Kidney glomerular epithelial cell (primary cell): ENCODE measurements around the gene AFAP1L2.

Experiments
- DNase-seq: peaks from one replicate; lab custom pipeline; 2025; lab: John Stamatoyannopoulos, UW

Gene AFAP1L2

GRCh38 chr10:114388275-114388674 lies 16.0 kb downstream of the AFAP1L2 start:
- no peak for DNase-seq

- DNase-seq: no peak
Measured at GRCh38 chr10:114387784-114388183, 16.5 kb downstream of the AFAP1L2 start.

- DNase-seq: no peak
Measured at GRCh38 chr10:114386452-114386851, 17.9 kb downstream of the AFAP1L2 start.

- no peak for DNase-seq
Measured at GRCh38 chr10:114385557-114385956, 18.7 kb downstream of the AFAP1L2 start.

- DNase-seq: no peak
Measured at GRCh38 chr10:114384601-114385000, 19.7 kb downstream of the AFAP1L2 start.

GRCh38 chr10:114384181-114384580 lies 20.1 kb downstream of the AFAP1L2 start:
- DNase-seq: no peak

- no peak for DNase-seq
Measured at GRCh38 chr10:114380797-114381196, 23.5 kb downstream of the AFAP1L2 start.

- DNase-seq: no peak
Measured at GRCh38 chr10:114380060-114380459, 24.2 kb downstream of the AFAP1L2 start.

- no peak for DNase-seq
Measured at GRCh38 chr10:114379631-114380041, 24.7 kb downstream of the AFAP1L2 start.

- DNase-seq: no peak
Measured at GRCh38 chr10:114376523-114376922, 27.8 kb downstream of the AFAP1L2 start.

GRCh38 chr10:114375047-114375446 lies 29.3 kb downstream of the AFAP1L2 start:
- no peak for DNase-seq

GRCh38 chr10:114374053-114374791 lies 30.1 kb downstream of the AFAP1L2 start:
- DNase-seq: no peak

- no peak for DNase-seq
Measured at GRCh38 chr10:114373631-114374030, 30.7 kb downstream of the AFAP1L2 start.

GRCh38 chr10:114372995-114373394 lies 31.3 kb downstream of the AFAP1L2 start:
- DNase-seq: no peak

- peak; percentile 26 for DNase-seq
Measured at GRCh38 chr10:114372179-114372578, 32.1 kb downstream of the AFAP1L2 start.

- DNase-seq: no peak
Measured at GRCh38 chr10:114370966-114371365, 33.3 kb downstream of the AFAP1L2 start.

GRCh38 chr10:114370199-114370598 lies 34.1 kb downstream of the AFAP1L2 start:
- DNase-seq: no peak

- no peak for DNase-seq
Measured at GRCh38 chr10:114368057-114368391, 36.3 kb downstream of the AFAP1L2 start.

GRCh38 chr10:114367351-114368056 lies 36.8 kb downstream of the AFAP1L2 start:
- DNase-seq: peak; percentile 85

GRCh38 chr10:114364726-114365125 lies 39.6 kb downstream of the AFAP1L2 start:
- DNase-seq: no peak

GRCh38 chr10:114363745-114364454 lies 40.4 kb downstream of the AFAP1L2 start:
- peak; percentile 8 for DNase-seq

GRCh38 chr10:114362826-114363355 lies 41.4 kb downstream of the AFAP1L2 start:
- DNase-seq: no peak

- no peak for DNase-seq
Measured at GRCh38 chr10:114359953-114360345, 44.4 kb downstream of the AFAP1L2 start.
